GM21423 (cell line): Measurements from ENCODE around the gene ORAI3.
A peak's percentile ranks its signal among the peaks of the same experiment; 100 is the strongest.

Experiments used
- ATAC-seq: cut with Tn5 transposase; IDR thresholded peaks from one replicate; pipeline ENCODE4 v1.9.1; 2021; ENCODE audit warnings: mild to moderate bottlenecking, moderate library complexity; ENCODE audit not compliant: unreplicated experiment

ORAI3 gene

DNA sequence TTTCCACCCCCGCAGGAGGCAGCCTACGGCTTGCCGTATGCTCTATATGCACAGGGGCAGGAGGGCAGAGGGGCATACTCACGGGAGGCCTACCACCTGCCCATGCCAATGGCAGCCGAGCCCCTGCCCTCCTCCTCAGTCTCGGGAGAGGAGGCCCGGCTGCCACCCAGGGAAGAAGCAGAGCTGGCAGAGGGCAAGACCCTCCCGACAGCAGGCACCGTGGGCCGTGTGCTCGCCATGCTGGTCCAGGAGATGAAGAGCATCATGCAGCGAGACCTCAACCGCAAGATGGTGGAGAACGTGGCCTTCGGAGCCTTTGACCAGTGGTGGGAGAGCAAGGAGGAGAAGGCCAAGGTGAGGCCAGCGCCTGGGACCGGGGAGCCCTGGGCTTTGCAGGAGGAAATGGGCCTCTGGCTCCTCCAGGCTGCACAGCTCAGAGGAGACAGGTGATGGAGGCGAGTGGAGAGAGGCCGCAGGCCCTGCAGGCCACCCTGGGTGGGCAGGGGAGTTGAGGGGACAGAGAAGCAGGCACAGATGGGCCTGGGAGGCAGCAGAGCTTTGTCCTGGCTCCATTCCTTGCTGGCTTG is 17.3 kb downstream of the ORAI3 start:
- no peak for ATAC-seq

DNA sequence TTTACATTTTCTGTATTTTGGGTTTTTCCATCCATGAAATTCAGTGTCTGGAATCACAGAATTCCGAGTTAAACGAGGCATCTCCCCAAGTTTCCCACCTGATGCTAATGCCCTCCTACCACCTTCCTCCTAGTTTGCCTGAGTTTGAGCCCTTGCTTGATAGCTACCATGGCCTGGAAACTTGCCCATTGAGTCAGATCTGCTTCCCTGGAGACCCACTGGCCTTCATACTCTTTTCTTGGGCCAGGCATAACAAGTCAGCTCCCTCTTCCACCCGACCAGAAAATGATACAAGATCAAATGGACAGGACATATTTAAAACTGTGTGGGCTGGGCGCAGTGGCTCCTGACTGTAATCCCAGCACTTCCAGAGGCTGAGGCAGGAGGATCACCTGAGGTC is 18.9 kb downstream of the ORAI3 start:
- no peak for ATAC-seq

DNA sequence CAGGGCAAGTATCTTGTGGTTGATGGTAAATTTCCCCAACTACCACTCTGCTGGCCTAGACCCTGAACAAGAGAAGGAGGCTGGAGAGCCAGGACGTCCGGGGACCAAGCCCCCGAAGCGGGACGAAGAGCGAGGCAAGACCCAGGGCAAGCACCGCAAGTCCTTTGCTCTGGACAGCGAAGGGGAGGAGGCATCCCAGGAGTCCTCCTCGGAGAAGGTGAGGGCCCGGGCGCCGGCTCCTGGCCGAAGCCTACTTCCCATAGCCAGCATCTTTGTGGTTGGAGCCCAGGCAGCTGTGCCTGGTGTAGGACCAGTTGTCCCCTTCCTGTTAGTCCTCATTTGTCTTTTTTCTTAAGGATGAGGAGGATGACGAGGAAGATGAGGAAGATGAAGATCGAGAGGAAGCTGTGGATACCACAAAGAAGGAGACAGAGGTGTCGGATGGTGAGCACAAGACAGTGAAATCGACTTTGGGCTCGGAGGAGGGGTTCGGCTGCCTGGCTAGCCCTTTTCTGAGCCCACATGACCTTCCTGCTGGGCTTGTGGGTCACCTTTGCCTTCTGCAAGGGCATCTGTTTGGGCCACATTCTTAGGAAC is 20.5 kb downstream of the ORAI3 start:
- no peak for ATAC-seq

DNA sequence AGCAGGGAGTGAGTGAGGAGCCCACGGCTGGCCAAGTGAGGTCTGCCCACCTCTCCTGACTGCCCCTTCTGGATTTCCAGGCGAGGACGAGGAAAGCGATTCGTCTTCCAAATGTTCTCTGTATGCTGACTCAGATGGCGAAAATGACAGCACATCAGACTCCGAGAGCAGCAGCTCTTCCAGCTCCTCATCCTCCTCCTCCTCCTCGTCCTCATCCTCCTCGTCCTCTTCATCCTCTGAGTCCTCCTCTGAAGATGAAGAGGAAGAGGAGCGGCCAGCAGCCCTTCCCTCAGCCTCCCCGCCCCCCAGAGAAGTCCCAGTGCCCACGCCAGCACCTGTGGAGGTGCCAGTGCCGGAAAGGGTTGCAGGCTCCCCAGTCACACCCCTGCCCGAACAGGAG is 22.4 kb downstream of the ORAI3 start:
- ATAC-seq: no peak

DNA sequence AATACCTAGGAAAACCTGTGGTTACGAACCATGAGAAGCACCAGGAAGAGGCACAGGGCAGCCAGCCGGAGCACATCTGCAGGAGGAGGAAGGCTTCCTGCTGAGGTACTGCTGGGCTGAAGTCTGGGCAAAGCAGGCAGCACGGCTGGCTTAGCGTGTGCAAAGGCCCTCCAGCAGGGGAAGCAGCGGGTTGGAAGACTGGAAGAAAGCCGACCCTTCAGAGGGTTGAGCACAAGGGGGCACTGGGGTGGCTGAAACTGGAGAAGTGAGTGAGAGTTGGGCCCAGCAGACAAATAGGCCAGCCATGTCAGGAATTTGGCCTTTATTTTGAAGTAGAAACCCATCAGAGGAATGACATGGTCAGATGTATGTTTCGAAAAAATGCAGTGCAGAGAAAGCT is 24.0 kb downstream of the ORAI3 start:
- no peak for ATAC-seq

DNA sequence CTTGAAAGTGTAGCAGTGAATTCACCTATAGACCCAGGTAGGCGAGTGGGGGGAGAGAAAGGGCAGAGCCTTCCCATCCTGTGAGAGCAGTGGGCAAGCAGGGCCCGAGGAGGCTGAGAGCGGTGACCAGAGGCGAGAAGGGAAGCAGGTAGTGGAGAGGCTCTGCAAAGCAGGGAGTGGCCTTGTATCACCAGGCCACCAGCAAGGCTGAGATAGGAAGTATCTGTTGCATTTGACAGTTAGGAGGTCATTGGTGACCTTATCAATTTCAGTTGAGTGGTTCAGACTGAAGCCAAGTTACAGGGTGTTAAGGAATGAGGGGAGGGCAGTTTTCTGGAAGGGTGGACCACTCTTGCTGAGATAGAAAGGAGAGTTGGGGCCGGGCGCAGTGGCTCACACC is 25.5 kb downstream of the ORAI3 start:
- no peak for ATAC-seq

DNA sequence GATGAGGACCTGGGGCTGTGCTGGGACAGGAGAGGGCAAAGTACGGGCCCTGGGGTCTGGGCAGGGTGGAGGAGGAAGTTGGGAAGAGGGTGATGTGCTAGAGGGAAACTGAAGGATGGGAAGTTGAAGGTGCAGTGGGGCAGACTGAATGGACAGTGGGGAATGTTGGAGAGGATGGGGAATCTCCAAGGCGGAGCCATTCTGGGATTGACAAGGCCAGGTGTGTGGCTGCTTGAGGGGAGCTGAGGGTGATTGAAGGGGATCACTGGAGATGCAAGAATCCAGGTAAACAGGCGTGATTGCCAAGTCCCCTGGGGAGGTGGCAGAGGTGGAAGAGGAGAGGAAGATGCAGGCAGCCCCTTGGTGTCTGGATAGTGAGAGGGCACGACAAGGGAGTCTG is 27.6 kb downstream of the ORAI3 start:
- no peak for ATAC-seq

DNA sequence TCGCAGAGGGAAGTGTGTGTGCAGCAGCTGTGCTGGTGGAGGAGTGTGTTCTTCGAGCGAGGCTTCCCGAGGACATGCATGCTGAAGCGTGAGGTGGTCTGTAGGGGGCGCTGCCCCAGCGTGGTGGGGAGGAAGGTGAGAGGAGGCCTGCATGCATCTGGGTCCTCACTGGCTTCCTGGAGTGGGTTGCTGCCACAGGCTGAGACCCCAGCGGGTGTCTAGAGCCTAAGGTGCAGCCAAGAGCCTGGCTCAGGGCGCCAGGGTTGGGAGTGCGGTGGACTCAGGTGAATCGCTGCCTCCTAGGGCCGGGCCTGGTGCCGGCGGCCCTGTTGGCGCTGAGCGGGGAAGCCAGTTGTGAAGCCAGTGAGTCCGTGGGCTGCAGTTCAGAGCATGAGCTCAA is 28.6 kb downstream of the ORAI3 start:
- ATAC-seq: no peak

DNA sequence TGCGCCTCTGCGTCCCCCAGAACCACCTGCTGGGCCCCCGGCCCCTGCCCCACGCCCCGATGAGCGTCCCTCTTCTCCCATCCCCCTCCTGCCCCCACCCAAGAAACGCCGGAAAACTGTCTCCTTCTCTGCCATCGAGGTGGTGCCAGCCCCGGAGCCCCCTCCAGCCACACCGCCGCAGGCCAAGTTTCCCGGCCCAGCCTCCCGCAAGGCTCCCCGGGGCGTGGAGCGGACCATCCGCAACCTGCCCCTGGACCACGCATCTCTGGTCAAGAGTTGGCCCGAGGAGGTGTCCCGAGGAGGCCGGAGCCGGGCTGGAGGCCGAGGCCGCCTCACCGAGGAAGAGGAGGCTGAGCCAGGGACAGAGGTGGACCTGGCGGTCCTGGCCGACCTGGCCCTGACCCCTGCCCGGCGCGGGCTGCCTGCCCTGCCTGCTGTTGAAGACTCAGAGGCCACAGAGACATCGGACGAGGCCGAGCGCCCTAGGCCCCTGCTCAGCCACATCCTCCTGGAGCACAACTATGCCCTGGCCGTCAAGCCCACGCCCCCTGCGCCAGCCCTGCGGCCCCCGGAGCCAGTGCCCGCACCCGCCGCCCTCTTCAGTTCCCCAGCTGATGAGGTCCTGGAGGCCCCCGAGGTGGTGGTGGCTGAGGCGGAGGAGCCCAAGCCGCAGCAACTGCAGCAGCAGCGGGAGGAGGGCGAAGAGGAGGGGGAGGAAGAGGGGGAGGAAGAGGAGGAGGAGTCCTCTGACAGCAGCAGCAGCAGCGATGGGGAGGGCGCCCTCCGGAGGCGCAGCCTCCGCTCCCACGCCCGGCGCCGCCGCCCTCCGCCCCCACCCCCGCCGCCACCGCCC is 30.5 kb downstream of the ORAI3 start:
- no peak for ATAC-seq

DNA sequence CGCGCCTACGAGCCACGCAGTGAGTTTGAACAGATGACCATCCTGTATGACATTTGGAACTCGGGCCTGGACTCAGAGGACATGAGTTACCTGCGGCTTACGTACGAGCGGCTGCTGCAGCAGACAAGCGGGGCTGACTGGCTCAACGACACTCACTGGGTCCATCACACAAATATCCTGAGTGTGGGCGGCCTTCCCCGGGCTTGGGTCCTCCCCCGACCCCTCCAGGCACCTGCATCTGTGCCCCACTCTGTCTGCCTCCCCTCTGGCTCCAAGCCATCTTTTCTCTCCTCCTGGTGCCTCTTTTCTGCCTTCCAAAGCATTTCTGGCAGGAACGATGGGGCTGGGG is 31.1 kb downstream of the ORAI3 start:
- ATAC-seq: no peak

DNA sequence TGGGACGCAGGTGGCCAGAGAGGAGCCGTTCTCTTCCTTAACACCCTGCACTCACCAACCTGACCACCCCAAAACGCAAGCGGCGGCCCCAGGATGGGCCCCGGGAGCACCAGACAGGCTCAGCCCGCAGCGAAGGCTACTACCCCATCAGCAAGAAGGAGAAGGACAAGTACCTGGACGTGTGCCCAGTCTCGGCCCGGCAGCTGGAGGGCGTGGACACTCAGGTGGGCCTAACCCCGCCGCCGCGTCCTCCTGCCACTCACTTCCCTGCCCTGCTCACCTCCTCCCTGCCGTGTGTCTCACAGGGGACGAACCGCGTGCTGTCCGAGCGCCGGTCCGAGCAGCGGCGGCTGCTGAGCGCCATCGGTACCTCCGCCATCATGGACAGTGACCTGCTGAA is 31.6 kb downstream of the ORAI3 start:
- no peak for ATAC-seq

DNA sequence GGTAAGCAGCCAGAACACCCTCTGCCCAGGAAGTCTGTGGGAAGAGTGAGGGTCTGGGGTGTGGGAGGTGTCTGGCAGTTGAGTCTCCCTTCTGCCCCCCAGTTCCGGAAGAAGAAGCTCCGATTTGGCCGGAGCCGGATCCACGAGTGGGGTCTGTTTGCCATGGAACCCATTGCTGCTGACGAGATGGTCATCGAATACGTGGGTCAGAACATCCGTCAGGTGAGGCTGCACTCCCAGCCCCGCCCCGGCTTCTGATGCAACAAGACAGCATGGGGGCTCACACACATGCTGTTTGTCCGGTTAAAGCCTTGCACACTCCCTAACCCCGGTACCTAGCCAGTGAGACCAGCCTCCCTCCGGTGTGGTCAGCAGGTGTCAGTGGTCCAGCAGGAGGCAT is 32.1 kb downstream of the ORAI3 start:
- no peak for ATAC-seq

DNA sequence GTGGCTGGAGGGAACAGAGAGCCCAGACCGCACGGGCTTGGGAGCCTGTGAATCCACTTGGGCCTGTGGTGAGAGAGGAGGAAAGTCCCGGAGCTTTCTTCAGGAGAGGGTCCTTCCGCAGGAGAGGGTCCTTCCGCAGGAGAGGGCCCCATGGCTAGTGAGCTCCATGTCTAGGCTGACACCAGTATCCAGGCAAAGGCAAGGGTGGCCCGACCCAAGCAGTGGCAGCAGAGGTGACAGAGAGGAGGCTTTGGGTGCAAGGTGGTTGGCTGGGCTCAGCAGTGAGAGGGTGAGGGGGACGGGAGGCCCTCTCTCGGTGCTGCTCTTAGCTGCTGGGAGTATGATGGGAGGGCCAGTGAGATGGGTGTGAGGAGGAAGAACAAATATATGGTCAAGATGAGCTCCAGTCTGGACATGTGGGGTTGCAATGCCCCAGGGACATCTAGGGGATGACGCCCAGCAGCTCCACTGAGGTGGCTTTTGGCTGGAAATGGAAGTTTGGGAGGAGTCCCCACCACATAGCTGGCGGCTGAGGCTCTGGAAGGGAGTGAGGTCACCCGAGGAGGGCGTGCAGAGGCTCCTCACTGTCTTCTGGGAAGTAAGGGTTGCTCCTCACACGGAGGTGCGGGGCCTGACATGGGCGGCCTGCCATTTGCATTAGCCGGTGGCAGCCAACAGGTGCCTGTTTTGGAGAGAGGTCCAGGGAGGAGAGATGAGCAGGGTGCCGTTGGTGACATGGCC is 33.9 kb downstream of the ORAI3 start:
- no peak for ATAC-seq

DNA sequence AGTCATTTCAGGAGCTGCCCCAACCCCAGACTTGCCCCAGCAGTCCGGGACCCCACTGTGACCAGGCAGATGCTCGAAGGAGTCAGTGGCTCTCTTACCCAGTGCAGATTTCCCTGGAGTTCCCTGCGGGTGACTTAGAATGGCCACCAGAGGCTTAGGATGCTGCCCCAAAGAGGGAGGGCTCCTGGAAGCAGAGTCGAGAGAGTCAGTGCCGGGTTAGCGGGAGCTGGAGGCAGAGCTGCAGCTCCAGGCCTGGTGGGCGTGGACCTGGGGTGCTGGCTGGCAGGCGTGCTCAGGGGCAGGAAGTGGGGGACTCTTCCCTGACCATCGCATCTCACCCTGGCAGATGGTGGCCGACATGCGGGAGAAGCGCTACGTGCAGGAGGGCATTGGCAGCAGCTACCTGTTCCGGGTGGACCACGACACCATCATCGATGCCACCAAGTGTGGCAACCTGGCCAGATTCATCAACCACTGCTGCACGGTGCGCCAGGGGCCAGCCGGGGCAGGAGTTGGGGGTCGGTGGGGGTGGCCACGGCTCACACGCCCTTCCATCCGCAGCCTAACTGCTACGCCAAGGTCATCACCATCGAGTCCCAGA is 34.5 kb downstream of the ORAI3 start:
- ATAC-seq: no peak

DNA sequence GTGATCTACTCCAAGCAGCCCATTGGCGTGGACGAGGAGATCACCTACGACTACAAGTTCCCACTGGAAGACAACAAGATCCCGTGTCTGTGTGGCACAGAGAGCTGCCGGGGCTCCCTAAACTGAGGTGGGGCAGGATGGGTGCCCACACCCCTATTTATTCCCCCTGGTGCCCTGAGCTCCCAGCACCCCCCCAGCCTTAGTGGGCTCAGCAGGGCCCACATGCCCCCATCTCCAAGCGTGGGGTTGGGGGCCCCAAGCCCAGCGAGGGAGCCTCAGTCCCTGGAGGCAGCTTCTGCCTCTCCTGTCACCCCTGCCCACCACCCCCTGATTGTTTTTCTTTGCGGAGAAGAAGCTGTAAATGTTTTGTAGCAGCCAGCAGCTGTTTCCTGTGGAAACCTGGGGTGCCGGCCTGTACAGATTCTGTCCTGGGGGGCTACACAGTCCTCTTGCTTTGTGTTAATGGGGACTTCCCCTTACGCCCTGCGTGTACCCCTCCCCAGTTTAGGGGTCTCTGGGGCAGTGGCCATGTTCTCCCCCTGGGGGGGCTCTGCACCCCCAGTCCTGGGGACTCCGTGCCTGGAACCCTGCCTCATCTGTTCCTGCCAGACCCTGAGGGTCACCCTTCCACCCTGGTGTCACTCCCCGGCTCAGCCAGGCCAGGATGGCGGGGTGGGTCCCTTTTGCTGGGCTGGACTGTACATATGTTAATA is 35.2 kb downstream of the ORAI3 start:
- ATAC-seq: no peak

DNA sequence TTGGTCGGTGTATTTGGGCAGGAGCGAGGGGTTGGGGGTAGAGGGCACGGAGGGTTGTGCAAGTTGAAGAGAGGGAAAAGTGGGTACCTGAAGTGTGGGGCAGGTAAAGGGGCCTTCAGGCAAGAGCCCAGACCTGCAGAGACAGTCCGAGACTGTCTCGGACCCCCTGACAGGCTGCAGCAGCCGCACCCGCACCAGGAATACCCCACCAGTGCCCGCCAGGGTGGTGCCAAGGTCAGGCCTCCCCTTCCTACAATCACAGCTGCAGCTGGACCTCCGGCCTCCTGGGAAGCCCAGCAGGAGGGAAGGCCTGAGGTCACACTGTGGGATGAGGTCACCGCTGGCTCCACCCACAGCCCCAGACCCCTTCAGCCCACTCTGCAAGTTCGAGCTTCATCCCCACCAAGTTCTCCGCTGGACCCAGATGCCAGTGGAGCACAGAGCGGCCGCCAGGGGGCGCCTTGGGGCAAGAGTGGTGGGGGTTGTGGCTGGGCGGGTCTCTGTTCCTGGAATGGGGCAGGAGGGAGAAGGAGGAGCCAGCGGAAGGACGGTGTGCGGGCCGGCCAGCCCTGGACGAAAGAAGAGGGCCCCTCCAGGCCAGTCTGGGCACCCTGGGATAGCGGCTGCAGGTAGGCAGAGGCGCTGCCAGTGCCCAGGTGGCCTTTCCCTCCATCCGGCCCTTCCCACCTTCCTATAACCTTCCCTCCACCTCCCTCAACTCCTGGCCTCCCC is 36.0 kb downstream of the ORAI3 start, which contains the start of gene HSD3B7:
Gene HSD3B7 (plus strand): TSS at position 539 of the 732 bp plus-strand sequence. CDS start 452 bp downstream, outside the sequence.
- peak; percentile 63 for ATAC-seq

DNA sequence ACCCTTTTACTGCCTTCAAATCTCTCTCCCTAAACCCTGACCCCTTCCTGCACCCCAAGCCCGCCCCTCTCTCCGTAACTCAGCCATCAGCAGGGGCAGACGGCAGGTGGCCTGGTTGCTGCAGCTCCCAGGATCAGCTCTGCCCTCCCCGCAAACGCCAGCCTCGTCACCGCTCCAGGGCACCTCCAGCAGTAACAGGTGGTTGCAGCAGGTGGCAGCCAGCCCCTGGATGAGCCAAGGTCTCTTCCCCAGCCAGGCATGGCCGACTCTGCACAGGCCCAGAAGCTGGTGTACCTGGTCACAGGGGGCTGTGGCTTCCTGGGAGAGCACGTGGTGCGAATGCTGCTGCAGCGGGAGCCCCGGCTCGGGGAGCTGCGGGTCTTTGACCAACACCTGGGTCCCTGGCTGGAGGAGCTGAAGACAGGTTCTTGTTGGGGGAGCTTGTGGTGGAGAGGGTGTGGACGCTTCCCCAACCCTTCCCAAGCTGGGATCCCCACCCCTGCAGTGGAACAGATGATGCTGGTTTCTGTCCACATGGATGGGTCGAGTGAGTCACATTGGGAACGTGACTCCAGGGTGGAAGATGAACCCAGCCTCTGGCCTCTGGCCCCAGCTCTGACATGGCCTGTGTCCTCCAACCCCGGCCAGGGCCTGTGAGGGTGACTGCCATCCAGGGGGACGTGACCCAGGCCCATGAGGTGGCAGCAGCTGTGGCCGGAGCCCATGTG is 36.7 kb downstream of the ORAI3 start:
- no peak for ATAC-seq

DNA sequence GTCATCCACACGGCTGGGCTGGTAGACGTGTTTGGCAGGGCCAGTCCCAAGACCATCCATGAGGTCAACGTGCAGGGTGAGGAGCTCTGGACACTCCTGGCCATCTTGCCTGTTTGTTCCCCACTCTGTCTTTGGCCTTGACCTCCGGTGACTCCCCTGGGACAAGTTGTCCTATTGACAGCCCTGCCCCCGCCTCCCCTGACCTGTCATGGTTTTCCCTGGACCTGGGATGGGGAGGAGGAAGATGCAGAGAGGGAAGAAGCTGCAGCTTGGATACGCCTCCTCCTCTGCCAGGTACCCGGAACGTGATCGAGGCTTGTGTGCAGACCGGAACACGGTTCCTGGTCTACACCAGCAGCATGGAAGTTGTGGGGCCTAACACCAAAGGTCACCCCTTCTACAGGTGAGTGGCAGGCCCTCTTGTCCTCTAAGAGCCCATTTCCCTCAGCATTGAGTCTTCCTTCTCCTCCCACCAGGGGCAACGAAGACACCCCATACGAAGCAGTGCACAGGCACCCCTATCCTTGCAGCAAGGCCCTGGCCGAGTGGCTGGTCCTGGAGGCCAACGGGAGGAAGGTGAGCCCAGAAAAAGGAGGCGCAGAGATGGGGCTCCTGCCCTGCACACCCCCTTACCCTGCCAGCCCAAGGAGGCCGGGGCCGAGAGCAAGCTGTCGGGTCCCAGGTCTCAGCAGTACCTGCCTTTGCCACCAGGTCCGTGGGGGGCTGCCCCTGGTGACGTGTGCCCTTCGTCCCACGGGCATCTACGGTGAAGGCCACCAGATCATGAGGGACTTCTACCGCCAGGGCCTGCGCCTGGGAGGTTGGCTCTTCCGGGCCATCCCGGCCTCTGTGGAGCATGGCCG is 37.5 kb downstream of the ORAI3 start:
- ATAC-seq: no peak
